ENCODE data around the gene CTSD. TPM values are rescaled to one million over a fixed set of nuclear protein-coding genes. Genes with fewer than 3 reads are reported as not detected.

The CTSD gene
- total RNA-seq, 2 experiments from 2014 or later: 31.7 to 44.1 TPM

GRCh38 chr11:1778141-1778911 is 14.6 kb upstream of the CTSD start:
- no peaks in the 10 kb centered on the region for H3K9me3 ChIP-seq (ENCODE audit: low read length)
- no peak overlapping the region for H3K4me2 ChIP-seq (ENCODE audit: low read length)
- H3K9me2 ChIP-seq (ENCODE audit: insufficient read depth, low read length): no peaks in the 10 kb centered on the region
- intact Hi-C loops (cut with micrococcal nuclease; ENCODE audit: unreplicated experiment): no loop called here
- H3K4me1 ChIP-seq (ENCODE audit: insufficient read depth, low read length, poor library complexity, severe bottlenecking): no peaks in the 10 kb centered on the region
- ChIA-PET POLR2A (no interaction called here), CTCF (ENCODE audit: unreplicated experiment) (no interaction called here)
- TF ChIP-seq CTCF (conservative IDR thresholded peaks at IDR 0.05; ENCODE audit: low read length) (no peak), EZH2phosphoT487 (IDR thresholded peaks at IDR 0.05; ENCODE audit: borderline replicate concordance, low read depth, low read length) (no peak)
- no peaks in the 10 kb centered on the region for H3K36me3 ChIP-seq (ENCODE audit: insufficient read depth, low read length)
- no peaks in the 10 kb centered on the region for H3K79me2 ChIP-seq (ENCODE audit: insufficient read depth, low read depth, low read length)
- no peaks in the 10 kb centered on the region for H4K20me1 ChIP-seq (ENCODE audit: insufficient read depth, low read length)
- no peak for DNase-seq (ENCODE audit: low spot score)
- H2AFZ ChIP-seq (ENCODE audit: low read length): no peak overlapping the region
- H3K4me3 ChIP-seq (ENCODE audit: low read depth, low read length, poor library complexity, severe bottlenecking): no peak overlapping the region
- no TSS peak for BruUV-seq (replicated peaks)
- H3K27ac ChIP-seq (ENCODE audit: low read depth, low read length, poor library complexity, severe bottlenecking): no peak overlapping the region

GRCh38 chr11:1777737-1778136 is 14.0 kb upstream of the CTSD start:
- Histone ChIP-seq H3K79me2 (ENCODE audit: insufficient read depth, low read depth, low read length) (no peaks in the 10 kb centered on the region), H4K20me1 (ENCODE audit: insufficient read depth, low read length) (no peaks in the 10 kb centered on the region), H3K4me3 (ENCODE audit: low read depth, low read length, poor library complexity, severe bottlenecking) (no peak overlapping the region), H3K9me3 (ENCODE audit: low read length) (no peaks in the 10 kb centered on the region), H2AFZ (ENCODE audit: low read length) (no peak overlapping the region), H3K4me1 (ENCODE audit: insufficient read depth, low read length, poor library complexity, severe bottlenecking) (no peaks in the 10 kb centered on the region), H3K36me3 (ENCODE audit: insufficient read depth, low read length) (no peaks in the 10 kb centered on the region), H3K27ac (ENCODE audit: low read depth, low read length, poor library complexity, severe bottlenecking) (no peak overlapping the region), H3K9me2 (ENCODE audit: insufficient read depth, low read length) (no peaks in the 10 kb centered on the region), H3K4me2 (ENCODE audit: low read length) (no peak overlapping the region)
- TF ChIP-seq CTCF (conservative IDR thresholded peaks at IDR 0.05; ENCODE audit: low read length) (no peak), EZH2phosphoT487 (IDR thresholded peaks at IDR 0.05; ENCODE audit: borderline replicate concordance, low read depth, low read length) (no peak)
- no TSS peak for BruUV-seq (replicated peaks)
- ChIA-PET POLR2A (no interaction called here), CTCF (ENCODE audit: unreplicated experiment) (interaction anchor here (0.6 kb wide), 1 partner anchor 86 kb away, joined by 3 read pairs; no protein-coding TSS in a partner anchor)
- DNase-seq (ENCODE audit: low spot score): no peak
- intact Hi-C loops (cut with micrococcal nuclease; ENCODE audit: unreplicated experiment): no loop called here

Measured in OCI-LY7 (cell line).